Neuronal stem cell (in vitro differentiated cells): ENCODE results near the gene DHRS2.

Experiments
- DNase-seq: peaks from one replicate; pipeline ENCODE4 v3.0.0-alpha.2; 2013; ENCODE audit warnings: low spot score
- H2AFZ ChIP-seq: one replicate; pipeline ENCODE4 v1.6.1; 2013; ENCODE audit warnings: mild to moderate bottlenecking, low read length, inconsistent platforms
- H2AK5ac ChIP-seq: 2 replicates; pipeline ENCODE4 v1.6.1; 2013; ENCODE audit warnings: low read depth, mild to moderate bottlenecking, inconsistent platforms, low read length, moderate library complexity, mixed read lengths
- H2BK120ac ChIP-seq: 2 replicates; pipeline ENCODE4 v1.6.1; 2013; ENCODE audit warnings: low read depth, mild to moderate bottlenecking, inconsistent platforms, low read length, moderate library complexity, mixed read lengths
- H2BK12ac ChIP-seq: one replicate; pipeline ENCODE4 v1.6.1; 2013; ENCODE audit warnings: low read length, inconsistent platforms
- H2BK15ac ChIP-seq: 2 replicates; pipeline ENCODE4 v1.6.1; 2013; ENCODE audit warnings: mild to moderate bottlenecking, low read length, inconsistent platforms, mixed read lengths
- H2BK5ac ChIP-seq: one replicate; pipeline ENCODE4 v1.6.1; 2013; ENCODE audit warnings: inconsistent platforms, mild to moderate bottlenecking, low read length, moderate library complexity
- H3K14ac ChIP-seq: one replicate; pipeline ENCODE4 v1.6.1; 2013; ENCODE audit warnings: low read length, inconsistent platforms
- H3K18ac ChIP-seq: 2 replicates; pipeline ENCODE4 v1.6.1; 2013; ENCODE audit warnings: low read length, inconsistent platforms
- H3K23ac ChIP-seq: 2 replicates; pipeline ENCODE4 v1.6.1; 2013; ENCODE audit warnings: low read depth, mild to moderate bottlenecking, mixed read lengths, low read length, inconsistent platforms; ENCODE audit not compliant: poor library complexity
- H3K27ac ChIP-seq: replicated peaks from 3 replicates; pipeline ENCODE4 v1.5.1; 2013; ENCODE audit warnings: low read length, inconsistent platforms
- H3K27me3 ChIP-seq, 3 experiments: 2 replicates each; pipeline ENCODE4 v1.6.1; 2013; ENCODE audit warnings: low read length in 3 of 3, mild to moderate bottlenecking in 2 of 3, inconsistent platforms in 1 of 3, low read depth in 1 of 3, mixed read lengths in 1 of 3, moderate library complexity in 1 of 3; ENCODE audit not compliant: control insufficient read depth in 3 of 3, insufficient read depth in 3 of 3
- H3K36me3 ChIP-seq, 2 donors: replicated peaks in 1 of 2; 2 replicates each; pipeline ENCODE4 v1.6.1; 2013; ENCODE audit warnings: low read length in 2 of 2; ENCODE audit not compliant: control insufficient read depth in 2 of 2, insufficient read depth in 2 of 2
- H3K4ac ChIP-seq: 2 replicates; pipeline ENCODE4 v1.6.1; 2013; ENCODE audit warnings: inconsistent platforms, mild to moderate bottlenecking, low read length, moderate library complexity
- H3K4me1 ChIP-seq, 2 donors: 1 replicate in 1 of 2; 2 replicates in 1 of 2; pipeline ENCODE4 v1.6.1; 2013; ENCODE audit warnings: low read length in 2 of 2, low read depth in 1 of 2; ENCODE audit not compliant: control insufficient read depth in 2 of 2, insufficient read depth in 1 of 2
- H3K4me2 ChIP-seq: one replicate; pipeline ENCODE4 v1.6.1; 2013; ENCODE audit warnings: mild to moderate bottlenecking, low read length, inconsistent platforms; ENCODE audit not compliant: insufficient read depth, poor library complexity, severe bottlenecking
- H3K4me3 ChIP-seq, 2 donors: 2 replicates each; pipeline ENCODE4 v1.5.1; 2013; ENCODE audit warnings: low read length in 2 of 2, mild to moderate bottlenecking in 2 of 2, inconsistent platforms in 1 of 2, moderate library complexity in 1 of 2
- H3K79me1 ChIP-seq: one replicate; pipeline ENCODE4 v1.6.1; 2013; ENCODE audit warnings: low read depth, mild to moderate bottlenecking, inconsistent platforms, low read length, moderate library complexity
- H3K9ac ChIP-seq: one replicate; pipeline ENCODE4 v1.6.1; 2013; ENCODE audit warnings: mild to moderate bottlenecking, low read depth, low read length, inconsistent platforms; ENCODE audit not compliant: poor library complexity
- H3K9me3 ChIP-seq, 2 donors: replicated peaks in 1 of 2; 2 replicates each; pipeline versions ENCODE3 to v1.6.1; 2013; ENCODE audit warnings: low read length in 2 of 2, mild to moderate bottlenecking in 2 of 2, inconsistent platforms in 1 of 2, low read depth in 1 of 2, mixed read lengths in 1 of 2, moderate library complexity in 1 of 2; ENCODE audit not compliant: control insufficient read depth in 2 of 2, insufficient read depth in 1 of 2
- H4K8ac ChIP-seq: one replicate; pipeline ENCODE4 v1.6.1; 2013; ENCODE audit warnings: low read depth, mild to moderate bottlenecking, inconsistent platforms, low read length, moderate library complexity
- H4K91ac ChIP-seq: one replicate; pipeline ENCODE4 v1.6.1; 2013; ENCODE audit warnings: low read length, low read depth, mild to moderate bottlenecking, inconsistent platforms; ENCODE audit not compliant: poor library complexity
- WGBS, 2 donors: extraction: QIAGEN DNeasy Blood & Tissue Kit; methylation state at CpG; one replicate each; pipeline ENCODE4 v1.1.7; 2013; ENCODE audit warnings: missing lambda C conversion rate in 2 of 2, mixed read lengths in 1 of 2; ENCODE audit not compliant: insufficient read length in 2 of 2, insufficient replicate concordance in 1 of 2; ENCODE audit errors: extremely low coverage in 2 of 2; 5-methylcytosine and 5-hydroxymethylcytosine counted together

Gene DHRS2

GRCh38 chr14:23693252-23693775 is 57.1 kb downstream of the DHRS2 start:
- no peak overlapping the region for H2BK12ac ChIP-seq
- no peak overlapping the region for H2AFZ ChIP-seq
- H3K14ac ChIP-seq = no peak overlapping the region
- H2BK15ac ChIP-seq = no peak overlapping the region
- H3K9ac ChIP-seq = no peak overlapping the region
- no peak overlapping the region for H2AK5ac ChIP-seq
- no peaks in the 10 kb centered on the region for H3K36me3 ChIP-seq
- H4K8ac ChIP-seq = no peak overlapping the region
- no peak overlapping the region for H3K23ac ChIP-seq
- no peak overlapping the region for H4K91ac ChIP-seq
- no peak overlapping the region for H3K4ac ChIP-seq
- H3K79me1 ChIP-seq = no peaks in the 10 kb centered on the region
- H3K9me3 ChIP-seq = peaks cover 0 to 2% of the 10 kb centered on the region in 2 donors
- H3K18ac ChIP-seq = no peak overlapping the region
- no peak overlapping the region for H2BK5ac ChIP-seq
- H3K27ac ChIP-seq = no peak overlapping the region
- H2BK120ac ChIP-seq = no peak overlapping the region
- no peak overlapping the region for H3K4me2 ChIP-seq
- peaks cover 0 to 14% of the 10 kb centered on the region in 2 donors for H3K4me1 ChIP-seq
- DNase-seq = no peak
- WGBS, 2 donors = no CpG with 5 or more reads among the region's 11 CpGs
- H3K4me3 ChIP-seq = no peak overlapping the region
- peaks cover 0 to 33% (median 0%) of the 10 kb centered on the region in 3 experiments for H3K27me3 ChIP-seq

GRCh38 chr14:23694085-23694948 is 58.2 kb downstream of the DHRS2 start:
- Histone ChIP-seq H3K4me2 (no peak overlapping the region), H2BK12ac (no peak overlapping the region), H3K27me3 (peaks cover 0 to 33% (median 0%) of the 10 kb centered on the region in 3 experiments), H2AFZ (peak overlapping the region; percentile 63), H3K18ac (no peak overlapping the region), H3K79me1 (no peaks in the 10 kb centered on the region), H4K8ac (no peak overlapping the region), H2BK5ac (no peak overlapping the region), H3K9me3 (peaks cover 0 to 2% of the 10 kb centered on the region in 2 donors), H2AK5ac (no peak overlapping the region), H4K91ac (no peak overlapping the region), H2BK120ac (no peak overlapping the region), H3K9ac (no peak overlapping the region), H2BK15ac (no peak overlapping the region), H3K36me3 (no peaks in the 10 kb centered on the region), H3K4me3 (no peak overlapping the region), H3K14ac (no peak overlapping the region), H3K23ac (no peak overlapping the region), H3K4ac (no peak overlapping the region), H3K27ac (no peak overlapping the region), H3K4me1 (peaks cover 0 to 14% of the 10 kb centered on the region in 2 donors)
- no CpG with 5 or more reads among the region's 8 CpGs for WGBS, 2 donors
- no peak for DNase-seq
